CD4-positive, alpha-beta T cell treated with Interleukin-1 beta for 1 hour (primary cell): ENCODE data around the gene COBLL1.

Experiments
- DNase-seq, 2 donors: peaks; one replicate each; pipeline ENCODE4 v3.0.0-alpha.2; 2020 to 2022

COBLL1 gene

GRCh38 chr2:164780611-164781178 is 60.9 kb downstream of the COBLL1 start:
- no peak for DNase-seq

DNA sequence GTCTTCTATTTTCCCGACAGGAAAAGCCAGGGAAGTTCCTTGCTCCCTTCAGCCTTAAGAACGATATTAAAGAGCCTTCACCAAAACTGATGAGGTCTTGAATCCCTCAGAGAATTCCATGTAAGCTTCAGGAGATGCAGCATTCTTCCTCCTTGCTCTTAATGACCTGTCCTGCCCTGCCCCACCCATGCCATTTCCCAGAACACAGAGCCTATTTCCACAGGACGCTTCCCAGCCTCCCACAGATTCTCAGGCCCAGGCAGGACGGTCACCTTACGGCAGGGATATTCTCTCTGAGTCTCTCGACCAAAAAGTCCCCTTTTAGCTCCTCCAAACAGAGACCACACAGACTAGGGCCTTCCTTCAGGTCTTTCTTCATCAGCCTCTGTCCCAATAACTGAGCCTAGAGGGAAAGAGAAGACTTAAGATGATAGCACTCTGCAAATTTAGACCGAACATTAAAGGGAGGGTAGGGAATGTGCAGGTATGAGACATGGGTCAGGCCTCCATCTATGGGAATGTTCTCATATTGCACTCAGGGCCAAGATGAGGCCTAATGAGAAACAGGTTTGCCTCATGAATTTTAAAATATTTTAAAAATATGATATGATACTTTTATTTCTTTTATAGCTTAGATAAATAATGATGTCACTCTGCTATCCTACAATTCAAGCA is 62.1 kb downstream of the COBLL1 start:
- no peak for DNase-seq

- DNase-seq = no peak
Observed at GRCh38 chr2:164778723-164779122, 62.9 kb downstream of the COBLL1 start.

GRCh38 chr2:164777847-164778461 is 63.7 kb downstream of the COBLL1 start:
- DNase-seq = no peak

DNA sequence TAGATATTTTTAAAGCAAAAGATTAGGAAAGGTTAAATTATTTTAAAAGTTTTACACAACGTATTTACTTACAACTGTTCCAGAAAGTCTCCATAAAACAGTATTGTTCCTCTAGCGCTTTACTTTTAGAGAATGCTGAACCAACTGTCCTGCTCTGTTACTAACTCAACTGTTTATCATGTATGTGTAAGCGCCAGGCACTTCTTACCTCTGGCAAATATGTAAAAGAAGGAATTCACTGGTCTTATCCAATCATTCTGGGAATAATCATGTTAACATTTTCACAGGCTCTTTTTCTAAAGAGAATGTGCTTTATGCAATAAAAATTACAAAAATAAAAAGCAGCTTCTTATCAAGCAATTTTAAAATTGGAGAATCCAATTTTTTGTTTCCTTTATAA is 68.0 kb downstream of the COBLL1 start:
- DNase-seq = no peak

DNA sequence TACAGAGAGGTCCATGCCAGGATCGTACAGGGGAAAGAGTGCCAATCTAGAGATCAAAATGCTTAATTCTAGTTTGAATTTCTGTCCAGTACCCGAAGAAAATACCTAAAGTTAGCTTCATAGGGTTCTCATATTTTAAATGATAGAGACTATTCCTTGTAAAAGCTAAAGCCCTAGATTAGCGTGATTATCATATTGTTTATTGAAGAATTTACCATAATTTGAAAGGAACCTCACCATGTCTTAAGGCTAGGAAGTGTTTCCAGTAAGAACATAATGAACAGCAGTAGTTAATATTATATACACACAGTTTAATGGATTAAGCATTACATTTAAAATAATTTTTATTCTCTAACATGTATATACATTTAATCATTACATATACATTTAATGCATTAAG is 68.5 kb downstream of the COBLL1 start:
- no peak for DNase-seq

DNA sequence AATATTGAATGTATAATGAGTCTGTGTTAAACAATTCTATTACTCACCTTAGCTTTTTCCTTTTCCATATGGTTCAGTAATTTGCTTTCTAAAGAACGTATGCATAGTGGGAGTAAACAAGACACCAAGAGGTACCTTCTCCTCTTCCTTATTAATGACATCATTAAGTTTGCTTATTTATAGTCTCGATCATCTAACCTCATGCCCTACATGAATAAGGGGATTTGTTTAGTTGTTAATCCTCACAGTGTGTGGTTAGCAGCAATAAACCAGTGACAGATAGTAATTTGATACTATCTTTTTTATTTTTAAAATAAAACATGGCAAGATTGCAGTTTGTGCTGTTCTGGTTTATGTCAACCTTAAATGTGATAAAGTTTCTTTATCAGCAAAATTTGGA is 69.7 kb downstream of the COBLL1 start:
- DNase-seq = no peak

- no peak for DNase-seq
Observed at GRCh38 chr2:164770421-164770916, 71.2 kb downstream of the COBLL1 start.

DNA sequence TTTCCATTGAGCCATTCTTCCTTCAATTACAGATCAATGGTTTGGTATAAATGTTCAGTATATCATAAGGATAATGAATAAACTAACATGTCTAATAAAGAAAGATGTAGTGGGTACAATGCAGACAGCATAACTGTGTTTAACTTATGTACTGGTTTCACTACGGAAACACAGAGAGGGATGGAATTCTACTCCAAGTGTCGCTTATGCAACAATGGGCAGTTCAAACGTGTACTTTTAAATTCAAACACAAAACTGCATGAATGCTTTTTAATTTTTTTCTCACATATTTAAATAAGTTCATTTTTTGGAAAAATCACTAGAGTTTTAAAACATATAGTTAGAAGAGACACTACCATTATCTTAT is 74.7 kb downstream of the COBLL1 start:
- DNase-seq = no peak

GRCh38 chr2:164766216-164766953 is 75.2 kb downstream of the COBLL1 start:
- no peak for DNase-seq

DNA sequence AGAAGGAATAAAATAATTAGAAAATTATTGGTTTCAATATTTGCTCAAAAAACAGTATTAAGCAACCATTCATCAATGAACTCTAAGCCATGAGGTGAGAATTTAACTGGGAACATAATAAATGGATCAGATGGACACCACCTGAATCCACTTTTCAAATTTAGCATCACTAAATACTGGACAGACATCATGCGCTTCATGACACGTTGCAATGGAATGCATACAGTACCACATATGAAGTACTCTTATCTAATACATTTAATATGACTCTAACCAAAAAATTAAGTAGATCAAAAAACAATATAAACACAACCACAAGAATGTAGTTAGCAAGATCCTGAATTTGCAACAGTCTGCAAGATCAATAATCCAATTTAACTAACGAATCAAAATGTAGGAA is 76.6 kb downstream of the COBLL1 start:
- no peak for DNase-seq

DNA sequence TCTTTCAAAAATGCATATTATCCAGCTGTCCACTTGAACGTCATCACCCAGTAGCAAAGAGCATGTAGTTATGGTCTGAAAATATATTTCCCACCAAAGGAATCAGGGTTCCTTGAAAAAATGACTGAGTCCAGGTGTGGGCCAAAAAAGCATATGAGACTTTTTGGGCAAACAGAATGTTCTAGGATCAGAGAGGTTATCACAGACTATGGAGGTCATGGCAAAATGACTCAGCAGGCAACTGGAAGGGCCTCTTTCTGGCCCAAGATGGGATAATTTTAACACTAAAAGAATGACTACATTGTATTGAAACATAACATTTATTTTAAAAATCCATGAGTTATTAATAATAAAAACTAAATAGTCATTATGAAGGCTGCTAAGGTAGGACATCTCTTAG is 77.1 kb downstream of the COBLL1 start:
- no peak for DNase-seq

DNA sequence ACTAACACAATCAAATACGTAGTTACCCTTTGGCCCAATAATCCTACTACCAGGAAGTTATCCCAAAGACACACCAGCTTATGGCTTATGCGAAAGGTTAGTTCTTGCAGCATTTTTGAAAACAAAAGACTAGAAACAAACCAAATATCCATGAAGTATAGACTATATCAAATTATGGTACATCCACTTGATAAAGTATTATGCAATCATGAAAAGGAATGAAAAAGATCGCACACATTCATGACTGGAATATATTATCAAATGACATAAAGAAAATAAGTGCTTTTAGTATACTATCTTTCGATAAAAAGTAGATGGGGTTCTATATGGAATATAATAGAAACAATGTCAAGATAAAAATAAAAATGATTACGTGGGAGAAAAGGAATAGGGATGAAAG is 78.2 kb downstream of the COBLL1 start:
- DNase-seq = no peak

GRCh38 chr2:164761737-164762460 is 79.7 kb downstream of the COBLL1 start:
- no peak for DNase-seq

DNA sequence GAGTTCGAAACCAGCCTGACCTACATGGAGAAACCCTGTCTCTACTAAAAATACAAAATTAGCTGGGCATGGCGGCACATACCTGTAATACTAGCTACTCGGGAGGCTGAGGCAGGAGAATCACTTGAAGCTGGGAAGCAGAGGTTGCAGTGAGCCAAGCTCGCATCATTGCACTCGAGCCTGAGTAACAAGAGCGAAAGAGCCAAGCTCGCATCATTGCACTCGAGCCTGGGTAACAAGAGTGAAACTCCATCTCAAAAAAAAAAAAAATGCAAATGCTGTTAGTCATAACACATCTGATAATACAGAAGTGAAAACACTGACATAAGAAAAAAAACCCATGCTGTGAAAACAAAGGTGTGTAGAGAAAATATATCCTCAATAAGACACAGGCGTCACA is 80.4 kb downstream of the COBLL1 start:
- DNase-seq = peak in 1 of 2 donors; percentile 65

- DNase-seq = no peak
Observed at GRCh38 chr2:164760179-164760578, 81.4 kb downstream of the COBLL1 start.

DNA sequence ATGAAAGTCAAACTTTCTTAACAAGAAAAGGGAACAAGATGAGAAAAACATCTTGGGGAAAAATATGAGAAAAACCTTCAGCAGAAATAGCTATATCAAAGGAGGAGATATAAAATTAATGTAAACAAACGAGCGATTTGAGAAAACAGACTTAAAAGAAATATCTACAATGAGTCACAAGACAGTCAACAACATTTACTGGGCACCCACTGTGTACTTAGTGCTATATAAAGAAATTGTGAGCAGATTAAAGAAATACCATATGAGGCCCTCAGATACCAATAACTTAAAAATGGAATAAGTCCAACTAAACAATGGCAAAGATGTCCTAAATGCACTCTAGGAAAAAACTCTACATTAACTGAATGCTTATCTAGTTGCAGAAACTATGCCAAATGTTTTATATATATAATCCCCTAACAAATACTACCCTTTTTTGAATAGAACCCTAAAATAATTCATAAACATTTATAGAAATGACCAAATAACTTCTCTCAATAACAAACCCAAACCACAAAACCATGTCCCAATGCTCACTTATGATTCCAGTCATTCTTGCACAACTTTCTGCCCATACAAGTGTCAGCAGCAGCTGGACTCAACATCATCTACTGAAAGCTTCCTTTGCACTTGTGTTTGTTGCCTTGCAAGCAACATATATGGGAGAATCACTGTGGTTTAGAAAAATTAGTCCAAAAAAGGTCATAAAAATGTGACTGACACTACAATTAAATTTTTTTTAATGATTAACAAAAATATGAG is 83.5 kb downstream of the COBLL1 start:
- no peak for DNase-seq

- no peak for DNase-seq
Observed at GRCh38 chr2:164756773-164757172, 84.8 kb downstream of the COBLL1 start.

- no peak for DNase-seq
Observed at GRCh38 chr2:164755952-164756351, 85.7 kb downstream of the COBLL1 start.

DNA sequence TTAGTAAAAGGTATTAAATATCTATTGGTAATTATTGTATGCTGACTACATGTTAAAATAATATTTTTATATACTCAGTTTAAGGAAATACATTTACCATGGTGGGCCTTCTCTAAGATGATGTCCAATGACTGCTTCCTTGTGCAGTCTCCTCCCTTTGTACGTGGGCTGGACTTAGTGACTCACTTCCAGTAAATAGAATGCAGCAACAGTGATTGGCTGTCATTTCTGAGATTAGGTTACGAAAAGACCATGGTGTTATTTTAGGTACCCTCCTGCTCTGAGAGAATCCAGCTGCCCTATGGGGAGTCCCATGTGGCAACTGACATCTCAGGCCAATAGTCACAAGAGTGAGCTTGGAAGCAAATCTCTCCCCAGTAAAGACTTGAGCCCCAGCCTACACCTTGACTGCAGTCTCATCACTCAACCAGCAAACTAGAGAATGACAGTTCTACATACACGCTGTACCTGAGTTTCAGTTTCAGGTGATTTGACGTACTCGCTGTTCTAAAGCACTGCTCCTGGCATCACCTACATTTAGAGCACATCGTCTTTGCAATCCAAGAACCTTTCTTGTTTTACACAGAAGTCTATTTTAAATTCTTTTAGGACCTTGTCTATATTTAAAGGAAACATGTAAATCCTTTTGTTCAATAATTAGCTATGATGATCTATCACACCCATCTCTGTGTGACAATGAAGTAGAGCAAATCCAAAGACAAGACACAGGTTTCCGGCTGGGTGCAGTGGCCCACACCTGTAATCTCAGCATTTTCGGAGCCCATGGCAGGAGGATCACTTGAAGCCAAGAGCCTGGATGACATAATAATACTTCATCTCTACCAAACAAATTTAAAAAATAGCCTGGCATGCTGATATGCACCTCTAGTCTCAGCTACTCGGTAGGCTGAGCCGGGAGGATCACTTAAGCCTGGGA is 87.2 kb downstream of the COBLL1 start:
- peak in 1 of 2 donors; percentile 7 for DNase-seq

GRCh38 chr2:164752956-164753355 is 88.7 kb downstream of the COBLL1 start:
- no peak for DNase-seq
